GM12878 (cell line): Measurements from ENCODE around the gene ZDHHC14. TPM values are rescaled to one million over a fixed set of nuclear protein-coding genes. Genes with fewer than 3 reads are reported as not detected.

Experiments used
- ATAC-seq: fragments of 200-7000 bp; cut with Tn5 transposase; 3 replicates; pipeline ENCODE4 v1.9.1; 2020; ENCODE audit warnings: mild to moderate bottlenecking, moderate library complexity
- BruUV-seq: library from RNA; stranded (reverse); fragments of 400-500 nt; replicated peaks from 2 replicates; lab custom pipeline; 2021; lab: Mats Ljungman, UMichigan
- CTCF ChIA-PET: fragments of 300-600 bp; sonication (Branson Sonifier 250); formaldehyde crosslinking; extraction: SDS; loops from one replicate; lab custom pipeline; 2021; ENCODE audit warnings: inconsistent platforms; lab: Yijun Ruan, JAX
- POLR2A ChIA-PET: fragments of 350-600 bp; formaldehyde crosslinking; extraction: SDS; loops from one replicate; lab custom pipeline; 2021; ENCODE audit warnings: inconsistent platforms; lab: Charles Lee
- RAD21 ChIA-PET: fragments of 300-600 bp; sonication (Branson Sonifier 250); formaldehyde crosslinking; loops from one replicate; lab custom pipeline; 2023; ENCODE audit warnings: antibody characterized with exemption; ENCODE audit not compliant: unreplicated experiment; lab: Charles Lee
- SMC1A ChIA-PET: fragments of 300-600 bp; sonication (Branson Sonifier 250); formaldehyde crosslinking; loops from one replicate; lab custom pipeline; 2023; ENCODE audit not compliant: unreplicated experiment, uncharacterized antibody; lab: Charles Lee
- DNase-seq: peaks from one replicate; pipeline ENCODE4 v3.0.0-alpha.2; 2011; ENCODE audit warnings: low read depth, low spot score
- FAIRE-seq: peaks from 3 replicates; lab custom pipeline; 2011; peaks lifted over from hg19 to GRCh38; lab: Jason Lieb, UNC
- H2AFZ ChIP-seq: 2 replicates; pipeline ENCODE4 v1.6.0; 2011; ENCODE audit warnings: low read depth, low read length, control low read depth; ENCODE audit not compliant: control insufficient read depth
- H3K27ac ChIP-seq: 2 replicates; pipeline ENCODE4 v1.5.1; 2011; ENCODE audit warnings: control low read depth; ENCODE audit not compliant: control insufficient read depth, insufficient read depth
- H3K27me3 ChIP-seq, 2 experiments: replicated peaks in 1 of 2; 2 replicates each; pipeline versions ENCODE4 v1.6.0 to v1.6.1; 2011; ENCODE audit warnings: low read length in 1 of 2; ENCODE audit not compliant: control insufficient read depth in 2 of 2, insufficient read depth in 2 of 2
- H3K36me3 ChIP-seq, 2 experiments: 2 replicates each; pipeline ENCODE4 v1.5.1; 2011; ENCODE audit warnings: low read length in 1 of 2; ENCODE audit not compliant: control insufficient read depth in 2 of 2, insufficient read depth in 2 of 2
- H3K4me1 ChIP-seq: 2 replicates; pipeline ENCODE4 v1.6.1; 2011; ENCODE audit warnings: mild to moderate bottlenecking, low read length, moderate library complexity, mixed read lengths; ENCODE audit not compliant: control insufficient read depth, insufficient read depth
- H3K4me2 ChIP-seq: 2 replicates; pipeline ENCODE4 v1.6.0; 2011; ENCODE audit warnings: control low read depth; ENCODE audit not compliant: control insufficient read depth, insufficient read depth
- H3K4me3 ChIP-seq: fragments of 200-600 bp; sonication (generic); 2 replicates; pipeline ENCODE4 v1.5.1; 2016
- H3K79me2 ChIP-seq: 2 replicates; pipeline ENCODE4 v1.6.0; 2011; ENCODE audit warnings: low read length; ENCODE audit not compliant: control insufficient read depth, insufficient read depth
- H3K9ac ChIP-seq: 2 replicates; pipeline ENCODE4 v1.8.0; 2011; ENCODE audit warnings: low read length, control low read depth, mixed read lengths; ENCODE audit not compliant: control insufficient read depth, insufficient read depth
- H3K9me3 ChIP-seq: replicated peaks from 3 replicates; pipeline ENCODE4 v1.5.1; 2011; ENCODE audit warnings: mild to moderate bottlenecking, low read length; ENCODE audit not compliant: control insufficient read depth, insufficient read depth
- H4K20me1 ChIP-seq: 2 replicates; pipeline ENCODE4 v1.6.0; 2011; ENCODE audit not compliant: control insufficient read depth, insufficient read depth
- BCL3 ChIP-seq: IDR thresholded peaks from 2 replicates; pipeline ENCODE4 v1.6.1; 2011; ENCODE audit warnings: borderline replicate concordance, low read depth, mild to moderate bottlenecking, moderate library complexity, low read length; ENCODE audit not compliant: insufficient read depth, poor library complexity, severe bottlenecking
- EZH2 ChIP-seq: IDR thresholded peaks from 2 replicates; pipeline ENCODE4 v1.6.1; 2012; ENCODE audit warnings: low read depth, mild to moderate bottlenecking, control low read depth, inconsistent platforms, low read length, borderline replicate concordance; ENCODE audit not compliant: control insufficient read depth
- NFYA ChIP-seq: IDR thresholded peaks from 2 replicates; pipeline ENCODE4 v1.6.1; 2011; ENCODE audit warnings: low read depth, mild to moderate bottlenecking, low read length, improper control_type of control experiment, borderline replicate concordance
- NKRF ChIP-seq: fragments of 450-650 bp; conservative IDR thresholded peaks from 2 replicates; pipeline ENCODE4 v1.6.1; 2017; ENCODE audit warnings: mild to moderate bottlenecking, moderate library complexity
- PAX5 ChIP-seq: IDR thresholded peaks from 2 replicates; pipeline ENCODE4 v1.6.1; 2011; ENCODE audit warnings: low read depth, low read length, borderline replicate concordance
- PML ChIP-seq: IDR thresholded peaks from 2 replicates; pipeline ENCODE4 v1.6.1; 2012; ENCODE audit warnings: low read length, inconsistent platforms
- RELA ChIP-seq: fragments of 450-650 bp; IDR thresholded peaks from 2 replicates; pipeline ENCODE4 v1.8.0; 2014; ENCODE audit warnings: borderline replicate concordance; ENCODE audit not compliant: partially characterized antibody
- STAT3 ChIP-seq: IDR thresholded peaks from 2 replicates; pipeline ENCODE4 v1.6.1; 2011; ENCODE audit warnings: low read depth, low read length, improper control_type of control experiment
- TCF12 ChIP-seq: IDR thresholded peaks from 2 replicates; pipeline ENCODE4 v1.6.1; 2011; ENCODE audit warnings: low read depth, mild to moderate bottlenecking, low read length
- TCF7 ChIP-seq: IDR thresholded peaks from 2 replicates; pipeline ENCODE4 v1.6.1; 2014; ENCODE audit warnings: antibody characterized with exemption, borderline replicate concordance
- YBX1 ChIP-seq: fragments of 450-650 bp; IDR thresholded peaks from 2 replicates; pipeline ENCODE4 v1.6.1; 2016; ENCODE audit warnings: antibody characterized with exemption
- ZBTB4 ChIP-seq: fragments of 450-650 bp; formaldehyde crosslinking; IDR thresholded peaks from 2 replicates; pipeline ENCODE4 v1.4.0; 2022; ENCODE audit warnings: mild to moderate bottlenecking, moderate library complexity
- ZNF622 ChIP-seq: fragments of 450-650 bp; IDR thresholded peaks from 2 replicates; pipeline ENCODE4 v1.6.1; 2017; ENCODE audit warnings: mild to moderate bottlenecking, inconsistent platforms
- WGBS: methylation state at CpG from one replicate; pipeline ENCODE4 v1.1.6; 2016; ENCODE audit warnings: low lambda C conversion rate; ENCODE audit not compliant: insufficient replicate concordance, insufficient coverage; ENCODE audit errors: missing lambda C conversion rate; 5-methylcytosine and 5-hydroxymethylcytosine counted together
- in situ Hi-C: fragments of 300-500 bp; cut with MboI; formaldehyde crosslinking; loops from 9 replicates; pipeline ENCODE4 v1.14.3; 2018; ENCODE audit warnings: mixed read lengths
- intact Hi-C: fragments of 100-400 bp; cut with micrococcal nuclease; formaldehyde crosslinking; loops from one replicate; pipeline ENCODE4 v1.14.2; 2022; ENCODE audit not compliant: unreplicated experiment
- polyA plus RNA-seq, 11 experiments: library from polyadenylated mRNA; depleted of rRNA in 4 of 11; unstranded in 6 of 11; stranded (reverse) in 5 of 11; fragments of >200 nt; fragmentation: Nextera tagmentation in 4 of 11; fragmentation: Illumina TruSeq in 1 of 11; extraction: Ambion mirVana in 4 of 11; extraction: Trizol in 1 of 11; gene quantifications; 1 replicate in 1 of 11; 2 replicates in 10 of 11; pipeline versions ENCODE4 v1.2.1 to v1.2.3, GENCODE V29; 2011 to 2016; ENCODE audit warnings: inconsistent platforms in 2 of 11, missing spikeins in 2 of 11, low read depth in 1 of 11
- total RNA-seq, 4 experiments: library from RNA; depleted of rRNA in 3 of 4; stranded (reverse); fragments of >200 nt in 3 of 4; fragmentation: Illumina TruSeq in 1 of 4; extraction: Trizol in 1 of 4; gene quantifications; 2 replicates each; pipeline versions ENCODE4 v1.2.1 to v1.2.3, GENCODE V29; 2013 to 2021
- TF ChIP-seq, protein P1 (sequence below): fragments of 450-650 bp; IDR thresholded peaks from 2 replicates; pipeline ENCODE4 v1.6.1; 2014; ENCODE audit warnings: mild to moderate bottlenecking

ZDHHC14 gene
- total and polyA plus RNA-seq, 10 of the 15 experiments (the other 5 are each of a cell fraction or from before 2014, with no cell fraction given): 0.15 to 16.0 (median 0.76) TPM; not detected in 1

GRCh38 chr6:157669323-157669722 is 288.3 kb downstream of the ZDHHC14 start (continued):
- TF ChIP-seq NKRF: no peak
- no peak for TF ChIP-seq TCF7
- no peak for TF ChIP-seq ZNF622
- TF ChIP-seq NFYA: no peak
- no peak for TF ChIP-seq YBX1

DNA sequence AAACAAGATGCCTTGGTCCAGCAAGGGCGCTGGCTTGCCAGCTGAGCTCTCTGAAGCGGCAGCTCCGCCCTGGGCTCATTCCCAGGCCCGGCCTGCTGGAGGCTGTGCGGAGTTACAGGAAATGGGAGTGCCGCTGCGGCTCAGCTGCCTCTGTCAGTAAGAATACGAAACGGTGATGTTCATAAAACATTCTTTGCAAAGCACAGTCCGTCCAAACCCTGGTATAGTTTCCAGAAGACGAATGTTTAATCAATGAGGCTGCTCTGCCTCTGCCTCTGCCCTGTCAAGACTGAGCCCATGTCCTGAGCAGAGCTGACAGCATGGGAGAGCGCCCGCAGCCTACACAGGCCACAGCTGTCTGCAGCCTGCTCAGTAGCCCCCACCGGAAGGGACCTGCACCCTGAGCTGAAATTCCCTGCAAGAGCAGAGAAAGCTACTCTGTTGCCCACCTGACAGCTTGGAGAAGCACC is 288.8 kb downstream of the ZDHHC14 start:
- Histone ChIP-seq H4K20me1 (no peaks in the 10 kb centered on the region), H3K9me3 (no peaks in the 10 kb centered on the region; the same call in 2 of the 3 replicates), H3K4me3 (no peak overlapping the region), H2AFZ (no peak overlapping the region), H3K4me1 (no peaks in the 10 kb centered on the region), H3K9ac (no peak overlapping the region), H3K36me3 (no peaks in the 10 kb centered on the region; a peak in 1 of 4 replicates), H3K79me2 (no peaks in the 10 kb centered on the region), H3K4me2 (no peak overlapping the region), H3K27ac (no peak overlapping the region), H3K27me3 (0 out of 4 replicates have a peak, but pooled peaks cover 0 to 2% of the 10 kb centered on the region in 2 experiments)
- ChIA-PET RAD21 (interaction anchor here (1.2 to 1.8 kb wide), 2 partner anchors 208 to 355 kb away, joined by 4 to 11 read pairs; no protein-coding TSS in a partner anchor), CTCF (interaction anchor here (0.9 to 7.2 kb wide), 7 partner anchors 56 to 355 kb away, joined by 3 to 96 read pairs (median 37); no protein-coding TSS in a partner anchor), SMC1A (interaction anchor here (1.3 to 5.3 kb wide), 3 partner anchors 13 to 354 kb away, joined by 3 to 74 read pairs (median 4); no protein-coding TSS in a partner anchor), POLR2A (no interaction called here)
- FAIRE-seq (no peak), ATAC-seq (no peak), DNase-seq (no peak)
- intact Hi-C loops: loop anchor here (5.0 kb wide), 2 partner anchors 272 to 287 kb away; partner anchors contain the start of gene ZDHHC14
- BruUV-seq: no TSS peak
- in situ Hi-C loops: loop anchor here (5.0 kb wide), 1 partner anchor 347 kb away; the partner anchor contains the start of gene TMEM242
- WGBS: 74% methylated on average over 14 of the region's 14 CpGs
- TF ChIP-seq PAX5 (no peak), BCL3 (no peak), RELA (no peak), ZBTB4 (CRISPR knock-in tag) (no peak), EZH2 (no peak), PML (no peak), TCF12 (no peak), STAT3 (no peak)
- TF ChIP-seq, protein P1, sequence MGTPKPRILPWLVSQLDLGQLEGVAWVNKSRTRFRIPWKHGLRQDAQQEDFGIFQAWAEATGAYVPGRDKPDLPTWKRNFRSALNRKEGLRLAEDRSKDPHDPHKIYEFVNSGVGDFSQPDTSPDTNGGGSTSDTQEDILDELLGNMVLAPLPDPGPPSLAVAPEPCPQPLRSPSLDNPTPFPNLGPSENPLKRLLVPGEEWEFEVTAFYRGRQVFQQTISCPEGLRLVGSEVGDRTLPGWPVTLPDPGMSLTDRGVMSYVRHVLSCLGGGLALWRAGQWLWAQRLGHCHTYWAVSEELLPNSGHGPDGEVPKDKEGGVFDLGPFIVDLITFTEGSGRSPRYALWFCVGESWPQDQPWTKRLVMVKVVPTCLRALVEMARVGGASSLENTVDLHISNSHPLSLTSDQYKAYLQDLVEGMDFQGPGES: no peak
